Thymus (tissue), 11 donors: ENCODE data around the gene C12orf75. TPM values are rescaled to one million over a fixed set of nuclear protein-coding genes. Genes with fewer than 3 reads are reported as not detected.
"Not testable (repeated sequence)": the region's sequence is repeated elsewhere in the genome, so short reads cannot be mapped to it uniquely, and the experiment has no call there.

Experiments used
- DNase-seq, 9 donors: peaks; one replicate each; pipeline ENCODE4 v3.0.0-alpha.2; 2013; ENCODE audit warnings: low spot score in 9 of 9, low read depth in 6 of 9, missing footprints in 1 of 9
- H3K27ac ChIP-seq, 2 donors: one replicate each; pipeline ENCODE4 v1.5.1; 2013; ENCODE audit warnings: control low read depth in 1 of 2, low read depth in 1 of 2, low read length in 1 of 2, mild to moderate bottlenecking in 1 of 2, moderate library complexity in 1 of 2
- H3K27me3 ChIP-seq, 2 donors: one replicate each; pipeline ENCODE4 v1.5.1; 2013; ENCODE audit warnings: low read length in 1 of 2; ENCODE audit not compliant: control insufficient read depth in 2 of 2, insufficient read depth in 1 of 2
- H3K36me3 ChIP-seq, 2 donors: one replicate each; pipeline ENCODE4 v1.5.1; 2013; ENCODE audit warnings: low read length in 1 of 2, mild to moderate bottlenecking in 1 of 2, moderate library complexity in 1 of 2; ENCODE audit not compliant: control insufficient read depth in 2 of 2, insufficient read depth in 2 of 2
- H3K4me1 ChIP-seq, 2 donors: one replicate each; pipeline ENCODE4 v1.5.1; 2013; ENCODE audit warnings: low read length in 2 of 2; ENCODE audit not compliant: control insufficient read depth in 2 of 2, insufficient read depth in 2 of 2
- H3K4me3 ChIP-seq, 2 donors: one replicate each; pipeline ENCODE4 v1.5.1; 2013; ENCODE audit warnings: low read length in 2 of 2, control low read depth in 1 of 2, mild to moderate bottlenecking in 1 of 2
- H3K9me3 ChIP-seq, 2 donors: one replicate each; pipeline ENCODE4 v1.5.1; 2013; ENCODE audit warnings: low read length in 1 of 2, mild to moderate bottlenecking in 1 of 2; ENCODE audit not compliant: control insufficient read depth in 2 of 2, insufficient read depth in 1 of 2
- WGBS: extraction: QIAGEN DNeasy Blood & Tissue Kit; methylation state at CpG from one replicate; pipeline ENCODE4 v1.1.7; 2013; 5-methylcytosine and 5-hydroxymethylcytosine counted together
- polyA plus RNA-seq: library from polyadenylated mRNA; stranded (reverse); fragments of 200-250 nt; gene quantifications from one replicate; pipeline ENCODE4 v1.2.3, GENCODE V29; 2013
- total RNA-seq: library from RNA; stranded (reverse); fragments of 120-200 nt; gene quantifications from one replicate; pipeline ENCODE4 v1.2.4, GENCODE V29; 2013
- donor health status: healthy.

The C12orf75 gene
- total and polyA plus RNA-seq, 2 donors, result 30.0 to 42.6 TPM

DNA sequence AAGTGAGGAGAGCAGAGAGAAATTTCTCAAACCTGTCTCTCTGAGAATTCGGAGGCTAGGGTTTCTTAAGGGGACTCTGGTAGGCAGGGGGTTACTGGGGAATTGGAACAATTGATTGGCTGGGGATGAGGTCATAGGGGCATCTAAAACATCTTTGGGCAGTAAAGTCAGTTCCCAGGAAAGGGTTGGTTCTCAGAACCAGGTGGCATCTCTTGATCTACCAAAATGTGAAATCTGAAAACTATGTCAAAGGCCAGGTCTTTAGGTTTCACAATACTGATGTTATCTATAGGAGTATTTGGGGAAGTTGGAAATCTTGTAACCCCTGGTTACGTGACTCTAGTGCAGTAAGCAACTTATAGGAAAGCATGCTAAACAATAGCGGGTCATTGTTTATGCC, 6.9 kb downstream of the C12orf75 start:
- WGBS, result 87% methylated on average over 3 of the region's 3 CpGs
- peaks cover 9 to 32% of the 10 kb centered on the region in 2 donors for H3K4me1 ChIP-seq
- no peaks in the 10 kb centered on the region for H3K27me3 ChIP-seq
- no peak overlapping the region for H3K27ac ChIP-seq
- H3K9me3 ChIP-seq, result peaks cover 0 to 12% of the 10 kb centered on the region in 2 donors
- no peak for DNase-seq
- no peak overlapping the region for H3K4me3 ChIP-seq
- peaks cover 5% of the 10 kb centered on the region in 2 donors for H3K36me3 ChIP-seq

DNA sequence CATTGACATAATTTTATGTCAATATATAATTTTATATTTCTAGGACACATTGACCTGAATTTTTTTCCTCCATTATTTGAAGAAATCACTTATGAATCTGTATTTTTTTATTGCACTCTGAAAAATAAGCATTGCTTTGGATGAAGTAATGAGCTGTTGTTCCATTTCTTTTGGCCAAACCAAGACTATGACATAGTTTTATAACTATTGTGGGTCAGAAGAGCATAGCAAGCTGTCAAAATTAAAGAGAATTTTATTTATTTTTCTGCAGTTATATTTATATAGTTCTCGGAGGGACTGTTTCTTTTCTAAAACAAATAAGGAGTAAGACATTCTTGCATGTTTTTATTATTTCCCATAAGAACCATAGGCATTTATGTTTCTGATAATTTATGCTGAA, 8.5 kb downstream of the C12orf75 start:
- Histone ChIP-seq H3K9me3 (peaks cover 0 to 12% of the 10 kb centered on the region in 2 donors), H3K27me3 (no peaks in the 10 kb centered on the region), H3K27ac (no peak overlapping the region), H3K4me1 (peaks cover 9 to 22% of the 10 kb centered on the region in 2 donors), H3K36me3 (peaks cover 5 to 6% of the 10 kb centered on the region in 2 donors), H3K4me3 (no peak overlapping the region)
- WGBS, result 100% methylated on average over 1 of the region's 1 CpG
- DNase-seq, result no peak

GRCh38 chr12:105341010-105341409, 10.5 kb downstream of the C12orf75 start:
- peaks cover 0 to 12% of the 10 kb centered on the region in 2 donors for H3K9me3 ChIP-seq
- no peak overlapping the region for H3K27ac ChIP-seq
- peaks cover 5 to 7% of the 10 kb centered on the region in 2 donors for H3K36me3 ChIP-seq
- H3K4me1 ChIP-seq, result peaks cover 5 to 18% of the 10 kb centered on the region in 2 donors
- 98% methylated on average over 2 of the region's 2 CpGs for WGBS
- no peak overlapping the region for H3K4me3 ChIP-seq
- no peaks in the 10 kb centered on the region for H3K27me3 ChIP-seq
- no peak for DNase-seq

- not testable (repeated sequence) for H3K27ac ChIP-seq, H3K27me3 ChIP-seq, H3K36me3 ChIP-seq, DNase-seq, H3K4me3 ChIP-seq
- H3K9me3 ChIP-seq, result peaks cover 0 to 12% of the 10 kb centered on the region in 2 donors
- peaks cover 5 to 11% of the 10 kb centered on the region in 2 donors for H3K4me1 ChIP-seq
- 96% methylated on average over 1 of the region's 1 CpG for WGBS
Measured at GRCh38 chr12:105341620-105342019, 11.1 kb downstream of the C12orf75 start.

DNA sequence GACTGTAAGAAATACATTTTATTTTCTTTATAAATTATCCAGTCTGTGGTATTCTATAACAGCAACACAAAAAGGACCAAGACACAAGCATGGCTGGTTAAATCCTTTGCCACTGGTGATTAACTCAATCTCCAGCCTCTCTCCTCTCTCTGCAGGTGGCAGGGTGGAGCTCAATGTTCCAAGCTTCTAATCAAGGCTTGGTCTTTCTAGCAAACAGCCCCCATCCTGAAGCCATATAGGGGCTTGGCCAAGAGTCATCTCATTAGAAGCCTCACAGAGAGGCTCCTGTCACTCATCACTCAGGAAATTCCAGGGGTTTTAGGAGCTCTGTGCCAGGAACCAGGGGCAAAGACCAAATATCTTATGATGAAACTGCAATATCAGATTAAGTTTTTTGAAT, 12.0 kb downstream of the C12orf75 start:
- peaks cover 5 to 7% of the 10 kb centered on the region in 2 donors for H3K36me3 ChIP-seq
- DNase-seq, result no peak
- H3K4me1 ChIP-seq, result peaks cover 3 to 5% of the 10 kb centered on the region in 2 donors
- H3K9me3 ChIP-seq, result peaks cover 0 to 12% of the 10 kb centered on the region in 2 donors
- H3K27ac ChIP-seq, result no peak overlapping the region
- H3K27me3 ChIP-seq, result no peaks in the 10 kb centered on the region
- no peak overlapping the region for H3K4me3 ChIP-seq

- Histone ChIP-seq H3K4me3 (no peak overlapping the region), H3K4me1 (no peaks in the 10 kb centered on the region), H3K36me3 (peaks cover 3 to 7% of the 10 kb centered on the region in 2 donors), H3K27me3 (no peaks in the 10 kb centered on the region), H3K9me3 (peaks cover 0 to 12% of the 10 kb centered on the region in 2 donors), H3K27ac (no peak overlapping the region)
- WGBS, result 98% methylated on average over 1 of the region's 1 CpG
- DNase-seq, result no peak
Measured at GRCh38 chr12:105343836-105344235, 13.3 kb downstream of the C12orf75 start.

- Histone ChIP-seq H3K27me3 (no peaks in the 10 kb centered on the region), H3K4me3 (no peak overlapping the region), H3K4me1 (peaks cover 11 to 13% of the 10 kb centered on the region in 2 donors), H3K9me3 (no peaks in the 10 kb centered on the region), H3K36me3 (peaks cover 0 to 4% of the 10 kb centered on the region in 2 donors), H3K27ac (no peak overlapping the region)
- 85% methylated on average over 4 of the region's 4 CpGs for WGBS
- DNase-seq, result no peak
Measured at GRCh38 chr12:105347499-105347898, 17.0 kb downstream of the C12orf75 start.

DNA sequence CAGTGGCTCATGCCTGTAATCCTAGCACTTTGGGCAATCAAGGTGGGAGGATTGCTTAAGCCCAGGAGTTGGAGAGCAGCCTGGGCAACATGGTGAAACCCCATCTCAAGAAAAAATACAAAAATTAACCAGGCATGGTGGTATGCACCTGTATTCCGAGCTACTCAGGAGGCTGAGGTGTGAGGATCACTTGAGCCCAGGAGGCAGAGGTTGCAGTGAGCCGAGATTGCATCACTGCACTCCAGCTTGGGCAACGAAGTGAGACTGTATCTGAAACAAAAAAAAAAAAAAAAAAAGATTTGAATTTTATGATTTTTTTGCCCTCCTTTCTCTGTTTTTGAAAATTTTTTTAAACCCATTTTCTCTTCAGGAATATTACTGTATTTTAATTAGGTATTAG, 17.7 kb downstream of the C12orf75 start:
- no peak overlapping the region for H3K4me3 ChIP-seq
- H3K9me3 ChIP-seq, result no peaks in the 10 kb centered on the region
- peaks cover 17 to 20% of the 10 kb centered on the region in 2 donors for H3K4me1 ChIP-seq
- H3K27ac ChIP-seq, result no peak overlapping the region
- H3K27me3 ChIP-seq, result no peaks in the 10 kb centered on the region
- whole genome bisulfite sequencing, result 95% methylated on average over 3 of the region's 3 CpGs
- H3K36me3 ChIP-seq, result peaks cover 0 to 4% of the 10 kb centered on the region in 2 donors
- no peak for DNase-seq

- Histone ChIP-seq H3K9me3 (no peaks in the 10 kb centered on the region), H3K27me3 (no peaks in the 10 kb centered on the region), H3K4me3 (no peak overlapping the region), H3K36me3 (peaks cover 0 to 4% of the 10 kb centered on the region in 2 donors), H3K4me1 (peaks cover 20 to 22% of the 10 kb centered on the region in 2 donors), H3K27ac (no peak overlapping the region)
- WGBS, result 98% methylated on average over 1 of the region's 1 CpG
- no peak for DNase-seq
Measured at GRCh38 chr12:105348561-105348960, 18.1 kb downstream of the C12orf75 start.
